ENCODE measurements around the gene MYH11.

MYH11 gene

GRCh38 chr16:15856901-15857698 is at the start of gene MYH11:
MYH11 (minus strand) TSS chr16:15857028; CDS start chr16:15838252, 18,776 bp downstream.
- no peak for TF ChIP-seq CTCF (IDR thresholded peaks at IDR 0.05)
- Histone ChIP-seq H3K36me3 (no peaks in the 10 kb centered on the region), H3K4me3 (ENCODE audit: low read depth in 1 of 2, low read length in 1 of 2) (peak within 1 kb of the TSS; percentile 15 to 28), H3K27ac (no peak within 1 kb of the TSS), H3K27me3 (peaks cover 64% of the 10 kb centered on the region), H3K9me3 (no peaks in the 10 kb centered on the region), H3K4me1 (ENCODE audit: control insufficient read depth in 1 of 2, insufficient read depth in 1 of 2, low read depth in 1 of 2, low read length in 1 of 2) (peaks cover 10 to 17% of the 10 kb centered on the region in 2 experiments)

GRCh38 chr16:15906439-15906838 is 49.6 kb upstream of the MYH11 start:
- no peak for TF ChIP-seq CTCF (IDR thresholded peaks at IDR 0.05)
- no peak overlapping the region for H3K4me3 ChIP-seq (ENCODE audit: low read depth in 1 of 2, low read length in 1 of 2)
- no peaks in the 10 kb centered on the region for H3K9me3 ChIP-seq
- no peaks in the 10 kb centered on the region for H3K27me3 ChIP-seq
- no peaks in the 10 kb centered on the region for H3K36me3 ChIP-seq
- H3K27ac ChIP-seq = no peak overlapping the region
- peaks cover under 1% of the 10 kb centered on the region in 2 experiments for H3K4me1 ChIP-seq (ENCODE audit: control insufficient read depth in 1 of 2, insufficient read depth in 1 of 2, low read depth in 1 of 2, low read length in 1 of 2)

GRCh38 chr16:15903960-15904359 is 47.1 kb upstream of the MYH11 start:
- no peak overlapping the region for H3K4me3 ChIP-seq (ENCODE audit: low read depth in 1 of 2, low read length in 1 of 2)
- no peak overlapping the region for H3K27ac ChIP-seq
- TF ChIP-seq CTCF (IDR thresholded peaks at IDR 0.05) = no peak
- H3K4me1 ChIP-seq (ENCODE audit: control insufficient read depth in 1 of 2, insufficient read depth in 1 of 2, low read depth in 1 of 2, low read length in 1 of 2) = peaks cover 24 to 26% of the 10 kb centered on the region in 2 experiments
- no peaks in the 10 kb centered on the region for H3K9me3 ChIP-seq
- H3K27me3 ChIP-seq = no peaks in the 10 kb centered on the region
- no peaks in the 10 kb centered on the region for H3K36me3 ChIP-seq

- Histone ChIP-seq H3K36me3 (no peaks in the 10 kb centered on the region), H3K27ac (no peak overlapping the region), H3K4me3 (ENCODE audit: low read depth in 1 of 2, low read length in 1 of 2) (no peak overlapping the region), H3K27me3 (no peaks in the 10 kb centered on the region), H3K9me3 (no peaks in the 10 kb centered on the region), H3K4me1 (ENCODE audit: control insufficient read depth in 1 of 2, insufficient read depth in 1 of 2, low read depth in 1 of 2, low read length in 1 of 2) (peaks cover 24 to 31% of the 10 kb centered on the region in 2 experiments)
- no peak for TF ChIP-seq CTCF (IDR thresholded peaks at IDR 0.05)
These were observed 44.2 kb upstream of the MYH11 start for GRCh38 chr16:15900901-15901500.

GRCh38 chr16:15900357-15900756 is 43.5 kb upstream of the MYH11 start:
- H3K27me3 ChIP-seq = no peaks in the 10 kb centered on the region
- H3K9me3 ChIP-seq = no peaks in the 10 kb centered on the region
- no peak overlapping the region for H3K27ac ChIP-seq
- peaks cover 24 to 31% of the 10 kb centered on the region in 2 experiments for H3K4me1 ChIP-seq (ENCODE audit: control insufficient read depth in 1 of 2, insufficient read depth in 1 of 2, low read depth in 1 of 2, low read length in 1 of 2)
- H3K36me3 ChIP-seq = no peaks in the 10 kb centered on the region
- TF ChIP-seq CTCF (IDR thresholded peaks at IDR 0.05) = no peak
- no peak overlapping the region for H3K4me3 ChIP-seq (ENCODE audit: low read depth in 1 of 2, low read length in 1 of 2)
